Mesodermal cell (in vitro differentiated cells): ENCODE data around the gene DPP6.
"Not testable (repeated sequence)": the region's sequence is repeated elsewhere in the genome, so short reads cannot be mapped to it uniquely, and the experiment has no call there.

Source experiments
- H3K27ac ChIP-seq: 2 replicates; pipeline ENCODE4 v1.7.0; 2013; ENCODE audit warnings: mild to moderate bottlenecking, low read depth, low read length, moderate library complexity; ENCODE audit not compliant: severe bottlenecking
- H3K36me3 ChIP-seq: 2 replicates; pipeline ENCODE4 v1.7.1; 2013; ENCODE audit warnings: mild to moderate bottlenecking, low read length, moderate library complexity; ENCODE audit not compliant: control insufficient read depth, insufficient read depth
- H3K4me1 ChIP-seq: one replicate; pipeline ENCODE4 v1.7.1; 2013; ENCODE audit warnings: mild to moderate bottlenecking, low read length; ENCODE audit not compliant: insufficient read depth, control insufficient read depth, poor library complexity, severe bottlenecking
- H3K4me3 ChIP-seq: 2 replicates; pipeline ENCODE4 v1.7.0; 2013; ENCODE audit warnings: low read length, control low read depth, mild to moderate bottlenecking; ENCODE audit not compliant: insufficient read depth, poor library complexity, severe bottlenecking; ENCODE audit errors: extremely low read depth
- H3K9me3 ChIP-seq: 2 replicates; pipeline ENCODE4 v1.7.1; 2013; ENCODE audit warnings: mild to moderate bottlenecking, low read length, moderate library complexity; ENCODE audit not compliant: control insufficient read depth
- WGBS, 2 experiments: methylation state at CpG; one replicate each; pipeline ENCODE4 v1.1.5; 2013; ENCODE audit warnings: missing lambda C conversion rate in 2 of 2; ENCODE audit not compliant: insufficient coverage in 2 of 2; 5-methylcytosine and 5-hydroxymethylcytosine counted together

The DPP6 gene

DNA sequence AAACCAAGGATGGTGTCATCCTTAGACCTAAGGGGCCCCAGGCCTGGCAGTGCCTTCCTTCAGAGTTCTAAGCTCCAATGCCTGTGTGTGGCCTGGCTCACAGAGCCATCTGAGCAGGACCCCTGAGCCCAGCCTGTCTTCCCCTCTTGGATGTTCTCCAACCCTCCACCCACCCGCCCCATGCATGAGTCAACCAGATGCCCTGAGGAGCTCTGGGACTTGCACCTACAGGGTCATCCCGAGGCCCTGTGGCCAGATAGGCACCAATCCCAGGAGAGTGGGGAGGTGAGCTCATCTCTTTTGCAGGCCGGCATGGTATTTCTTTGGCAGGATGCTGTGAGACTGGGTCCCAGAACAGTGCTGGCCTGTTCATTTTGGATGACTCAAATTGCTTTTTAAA is 103.7 kb downstream of the DPP6 start:
- H3K9me3 ChIP-seq, H3K4me1 ChIP-seq, H3K4me3 ChIP-seq, H3K36me3 ChIP-seq, H3K27ac ChIP-seq: not testable (repeated sequence)
- no CpG with 5 or more reads among the region's 3 CpGs for WGBS, 2 experiments

DNA sequence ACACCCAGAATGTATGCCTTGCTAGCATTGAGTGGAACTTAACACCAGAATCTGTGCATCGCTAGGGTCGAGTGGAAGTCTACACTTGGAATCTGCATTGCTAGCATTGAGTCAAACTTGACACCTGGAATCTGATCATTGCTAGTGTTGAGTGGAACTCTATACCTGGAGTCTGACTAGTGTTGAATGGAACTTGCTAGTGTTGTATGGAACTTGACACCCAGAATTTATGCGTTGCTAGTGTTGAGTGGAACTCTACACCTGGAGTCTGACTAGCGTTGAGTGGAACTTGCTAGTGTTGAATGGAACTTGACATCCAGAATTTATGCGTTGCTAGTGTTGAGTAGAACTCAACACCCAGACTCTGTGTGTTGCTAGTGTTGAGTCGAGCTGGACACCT is 110.7 kb downstream of the DPP6 start:
- WGBS, 2 experiments, result 100% methylated on average over 2 of the region's 6 CpGs
- not testable (repeated sequence) for H3K4me3 ChIP-seq, H3K4me1 ChIP-seq, H3K9me3 ChIP-seq, H3K36me3 ChIP-seq, H3K27ac ChIP-seq

GRCh38 chr7:154163642-154164041 is 111.4 kb downstream of the DPP6 start:
- H3K4me1 ChIP-seq, H3K9me3 ChIP-seq, H3K36me3 ChIP-seq, H3K4me3 ChIP-seq, H3K27ac ChIP-seq: not testable (repeated sequence)
- WGBS, 2 experiments, result no CpG with 5 or more reads among the region's 3 CpGs

- Histone ChIP-seq H3K36me3 (no peaks in the 10 kb centered on the region), H3K9me3 (no peaks in the 10 kb centered on the region), H3K27ac (no peak overlapping the region), H3K4me3 (no peak overlapping the region), H3K4me1 (no peaks in the 10 kb centered on the region)
- WGBS, 2 experiments, result 70% methylated on average over 2 of the region's 4 CpGs; no CpG with 5 or more reads in 1 of the 2 experiments
Observed at GRCh38 chr7:154167051-154167450, 114.9 kb downstream of the DPP6 start.

DNA sequence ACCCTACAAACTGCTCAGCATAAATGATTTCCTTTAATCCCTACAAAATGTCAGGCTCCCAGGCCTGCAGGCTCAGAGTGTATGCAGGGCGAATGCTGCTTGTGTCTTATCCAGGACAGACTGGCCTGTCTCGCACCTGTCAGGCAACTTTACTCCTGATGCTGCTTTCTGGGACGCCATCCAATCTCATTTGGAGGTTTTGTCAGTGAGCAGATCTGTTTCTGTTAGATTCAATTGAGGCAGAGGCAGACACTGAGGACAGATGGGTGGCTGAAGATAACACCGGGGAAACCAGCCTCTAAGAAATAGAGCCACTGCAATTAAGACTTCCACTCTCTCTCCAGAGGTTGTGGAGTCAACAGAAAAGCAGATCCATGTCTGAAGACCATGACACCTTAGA is 115.6 kb downstream of the DPP6 start:
- Histone ChIP-seq H3K27ac (no peak overlapping the region), H3K4me3 (no peak overlapping the region), H3K4me1 (no peaks in the 10 kb centered on the region), H3K9me3 (no peaks in the 10 kb centered on the region), H3K36me3 (no peaks in the 10 kb centered on the region)
- 84% methylated on average over 3 to 4 of the region's 4 CpGs for whole genome bisulfite sequencing, 2 experiments

DNA sequence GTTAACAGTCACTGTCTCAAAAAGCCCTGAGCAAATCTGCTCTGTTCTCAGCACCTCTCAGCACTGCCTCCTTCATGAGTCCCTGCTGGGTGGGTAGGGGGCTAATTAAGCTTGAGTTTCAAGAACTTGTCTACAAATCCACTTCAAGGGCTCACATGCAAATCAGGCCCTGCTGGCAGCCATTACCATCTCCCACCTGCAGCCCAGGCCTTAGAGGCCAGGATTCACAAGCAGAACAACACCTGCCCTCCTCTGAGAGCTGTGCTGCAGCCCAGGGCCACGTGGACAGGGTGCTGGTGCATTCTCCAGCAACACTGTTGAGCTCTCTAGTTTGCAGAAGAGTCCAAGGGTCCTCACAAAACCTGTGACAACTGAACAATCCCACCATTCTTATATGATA is 119.2 kb downstream of the DPP6 start:
- Histone ChIP-seq H3K4me3 (no peak overlapping the region), H3K9me3 (no peaks in the 10 kb centered on the region), H3K36me3 (no peaks in the 10 kb centered on the region), H3K4me1 (no peaks in the 10 kb centered on the region), H3K27ac (no peak overlapping the region)
- WGBS, 2 experiments, result 29% methylated on average over 1 of the region's 1 CpG; no CpG with 5 or more reads in 1 of the 2 experiments

DNA sequence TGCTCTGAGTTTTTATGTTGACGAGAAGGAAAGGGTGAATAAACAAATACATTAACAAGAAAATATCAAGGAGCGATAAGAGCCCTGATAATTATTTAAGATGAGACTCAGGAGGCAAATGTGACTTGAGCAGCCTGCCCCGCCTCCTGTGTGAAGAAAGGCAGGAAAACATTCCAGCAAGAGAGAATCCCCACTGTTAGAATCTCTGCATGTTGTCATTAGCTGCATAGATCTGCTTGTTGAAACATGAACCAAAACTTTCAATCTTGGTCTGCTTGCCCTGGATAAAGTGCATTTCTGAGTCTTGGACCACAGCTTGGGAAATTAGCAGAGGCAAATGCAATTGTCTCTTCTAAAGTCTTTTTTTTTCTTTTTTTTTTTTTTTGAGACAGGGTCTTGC is 120.0 kb downstream of the DPP6 start:
- H3K4me3 ChIP-seq, result no peak overlapping the region
- no peak overlapping the region for H3K27ac ChIP-seq
- no peaks in the 10 kb centered on the region for H3K9me3 ChIP-seq
- H3K4me1 ChIP-seq, result no peaks in the 10 kb centered on the region
- no peaks in the 10 kb centered on the region for H3K36me3 ChIP-seq
- WGBS, 2 experiments, result 45% methylated on average over 2 of the region's 3 CpGs; no CpG with 5 or more reads in 1 of the 2 experiments

DNA sequence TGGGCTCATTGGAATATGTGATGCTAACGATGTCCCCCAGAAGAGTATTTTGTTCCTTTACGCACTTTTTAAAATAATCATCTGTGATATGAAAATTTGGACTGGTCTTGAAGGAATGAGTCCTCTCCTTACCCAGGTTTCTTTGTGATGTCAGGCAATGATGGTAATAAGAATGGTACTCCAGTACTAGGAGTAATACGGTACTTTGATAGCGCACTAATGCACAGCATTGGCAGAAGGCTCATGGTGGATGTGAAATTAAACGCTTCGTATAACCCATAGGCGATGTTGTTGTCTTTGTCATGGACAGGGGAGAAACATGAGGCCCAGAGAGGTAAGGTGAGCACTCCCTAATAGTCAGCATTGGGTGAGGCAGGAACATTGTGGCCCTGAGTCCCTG is 125.4 kb downstream of the DPP6 start:
- Histone ChIP-seq H3K4me1 (no peaks in the 10 kb centered on the region), H3K9me3 (no peaks in the 10 kb centered on the region), H3K27ac (no peak overlapping the region), H3K4me3 (no peak overlapping the region), H3K36me3 (no peaks in the 10 kb centered on the region)
- WGBS, 2 experiments, result 92 to 98% methylated on average over 5 of the region's 7 CpGs

DNA sequence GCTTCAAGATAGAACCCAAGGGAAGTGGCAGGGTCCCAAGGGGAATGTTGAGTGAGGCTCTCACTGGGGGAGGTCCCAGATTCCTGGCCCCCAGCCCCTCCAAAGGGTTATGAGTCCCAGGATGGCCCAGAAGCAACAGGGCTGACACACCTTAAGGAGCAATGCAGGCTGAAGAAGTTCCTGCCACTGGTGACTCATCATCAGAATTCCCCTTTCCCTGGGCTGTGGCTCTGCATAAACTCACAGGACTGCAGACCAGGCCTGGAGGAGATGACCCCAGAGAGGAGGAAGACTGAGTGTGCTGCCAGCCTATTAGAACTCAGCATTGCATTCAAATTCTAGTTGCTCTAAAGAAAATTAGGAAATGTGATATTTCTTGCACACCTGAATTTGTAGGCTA is 126.7 kb downstream of the DPP6 start:
- H3K36me3 ChIP-seq, result no peaks in the 10 kb centered on the region
- no peak overlapping the region for H3K4me3 ChIP-seq
- no peak overlapping the region for H3K27ac ChIP-seq
- no peaks in the 10 kb centered on the region for H3K4me1 ChIP-seq
- H3K9me3 ChIP-seq, result no peaks in the 10 kb centered on the region

DNA sequence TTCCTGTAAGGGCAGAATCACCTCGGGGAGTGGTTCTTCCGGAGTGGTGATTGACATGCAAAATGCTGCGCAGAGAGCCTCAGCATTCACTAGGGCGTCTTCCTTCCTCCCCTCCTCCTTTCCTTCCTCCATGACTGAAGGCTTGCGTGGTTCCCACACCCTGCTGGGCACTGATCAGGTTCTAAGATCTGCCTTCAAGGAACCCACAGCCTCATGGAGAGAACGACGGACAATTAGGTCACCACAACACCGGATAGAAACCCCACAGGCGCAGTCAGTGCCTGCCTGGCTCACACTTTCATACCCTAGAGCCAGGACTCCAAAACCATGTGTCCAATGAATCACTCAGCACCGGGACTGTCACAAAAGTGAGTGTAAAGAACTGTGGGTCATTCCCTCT is 131.3 kb downstream of the DPP6 start:
- no peaks in the 10 kb centered on the region for H3K36me3 ChIP-seq
- 11 to 28% methylated on average over 5 to 7 of the region's 10 CpGs for WGBS, 2 experiments
- no peak overlapping the region for H3K27ac ChIP-seq
- no peaks in the 10 kb centered on the region for H3K4me1 ChIP-seq
- H3K4me3 ChIP-seq, result no peak overlapping the region
- no peaks in the 10 kb centered on the region for H3K9me3 ChIP-seq

- H3K36me3 ChIP-seq, result no peaks in the 10 kb centered on the region
- H3K27ac ChIP-seq, result no peak overlapping the region
- H3K9me3 ChIP-seq, result no peaks in the 10 kb centered on the region
- H3K4me3 ChIP-seq, result no peak overlapping the region
- WGBS, 2 experiments, result 70 to 76% methylated on average over 2 to 3 of the region's 3 CpGs
- H3K4me1 ChIP-seq, result no peaks in the 10 kb centered on the region
Observed at GRCh38 chr7:154183946-154184345, 131.7 kb downstream of the DPP6 start.

DNA sequence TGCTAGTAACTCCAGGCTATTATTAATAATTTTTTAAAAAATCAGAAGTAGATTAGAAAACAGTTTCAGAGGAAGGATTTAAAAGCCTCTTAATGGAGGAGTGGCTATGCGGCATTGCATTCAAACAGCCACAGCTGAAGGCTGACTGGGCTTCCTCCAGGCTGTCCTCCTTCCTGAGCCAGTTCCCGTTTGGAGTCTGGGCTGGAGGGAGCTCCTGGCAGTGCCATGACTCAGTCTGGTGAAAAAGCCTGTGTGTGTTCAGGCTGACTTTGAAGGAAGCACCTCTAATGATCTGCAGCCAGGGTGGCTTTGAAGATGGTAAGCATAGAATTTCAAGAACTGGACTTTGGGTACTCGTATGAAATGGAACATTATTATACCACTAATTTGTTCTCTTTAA is 134.6 kb downstream of the DPP6 start:
- Histone ChIP-seq H3K27ac (no peak overlapping the region), H3K36me3 (no peaks in the 10 kb centered on the region), H3K4me3 (no peak overlapping the region), H3K4me1 (no peaks in the 10 kb centered on the region), H3K9me3 (no peaks in the 10 kb centered on the region)
- 80 to 81% methylated on average over 1 to 2 of the region's 3 CpGs for WGBS, 2 experiments
